A549 (cell line): Measurements from ENCODE around the gene DCP1A. TPM values are rescaled to one million over a fixed set of nuclear protein-coding genes. Genes with fewer than 3 reads are reported as not detected.

Experiments
- ATAC-seq, 2 experiments: fragments of 200-7000 bp in 1 of 2; fragments of >200 bp in 1 of 2; cut with Nextera tagmentation in 1 of 2; cut with Tn5 transposase in 1 of 2; 3 replicates each; pipeline versions ENCODE4 v1.8.0 to v1.9.1; 2018 to 2020; ENCODE audit warnings: mild to moderate bottlenecking in 1 of 2, moderate library complexity in 1 of 2
- CTCF ChIA-PET: fragments of 300-600 bp; sonication (Branson Sonifier 250); formaldehyde crosslinking; extraction: SDS; loops from one replicate; lab custom pipeline; 2021; ENCODE audit warnings: antibody characterized with exemption, inconsistent platforms; lab: Yijun Ruan, JAX
- POLR2A ChIA-PET: fragments of 350-600 bp; formaldehyde crosslinking; extraction: SDS; loops from one replicate; lab custom pipeline; 2021; ENCODE audit warnings: antibody characterized with exemption, inconsistent platforms; lab: Yijun Ruan, JAX
- DNase-seq, 2 experiments: peaks; one replicate each; pipeline versions ENCODE4 v3.0.0 to v3.0.0-alpha.2; 2011 to 2016; ENCODE audit warnings: low read depth in 1 of 2, low spot score in 1 of 2
- FAIRE-seq: peaks from 2 replicates; lab custom pipeline; 2011; peaks lifted over from hg19 to GRCh38; lab: Jason Lieb, UNC
- H3K27ac ChIP-seq, 2 experiments: fragments of >200 bp; sonication (Bioruptor Twin); formaldehyde crosslinking; 3 replicates each; pipeline ENCODE4 v1.5.1; 2016 to 2017
- H3K4me1 ChIP-seq: fragments of >200 bp; sonication (Bioruptor Twin); formaldehyde crosslinking; 3 replicates; pipeline ENCODE4 v1.6.1; 2016
- H3K4me2 ChIP-seq: fragments of >200 bp; sonication (Bioruptor Twin); formaldehyde crosslinking; 3 replicates; pipeline ENCODE4 v1.6.1; 2016
- H3K4me3 ChIP-seq: fragments of >200 bp; sonication (Bioruptor Twin); formaldehyde crosslinking; 3 replicates; pipeline ENCODE4 v1.5.1; 2016
- H3K9me3 ChIP-seq: fragments of >200 bp; sonication (Bioruptor Twin); formaldehyde crosslinking; 3 replicates; pipeline ENCODE4 v1.6.1; 2016
- BHLHE40 ChIP-seq: IDR thresholded peaks from 2 replicates; pipeline ENCODE4 v1.6.1; 2012; ENCODE audit warnings: low read depth, low read length, inconsistent platforms
- CBX2 ChIP-seq: fragments of 200-600 bp; sonication (generic); IDR thresholded peaks from 2 replicates; pipeline ENCODE4 v1.6.1; 2016; ENCODE audit warnings: low read depth, mild to moderate bottlenecking, borderline replicate concordance
- CEBPB ChIP-seq, 2 experiments: fragments of >200 bp in 1 of 2; sonication (Bioruptor Twin) in 1 of 2; formaldehyde crosslinking in 1 of 2; IDR thresholded peaks; 2 replicates each; pipeline ENCODE4 v1.6.1; 2012 to 2016
- CHD4 ChIP-seq: fragments of 200-600 bp; sonication (generic); IDR thresholded peaks from 2 replicates; pipeline ENCODE4 v1.6.1; 2016; ENCODE audit warnings: antibody characterized with exemption, mild to moderate bottlenecking, borderline replicate concordance
- EHMT2 ChIP-seq: fragments of 200-600 bp; sonication (generic); IDR thresholded peaks from 2 replicates; pipeline ENCODE4 v1.6.1; 2016; ENCODE audit warnings: antibody characterized with exemption, low read depth, mild to moderate bottlenecking, moderate library complexity
- FOSL2 ChIP-seq, 2 experiments: fragments of 450-650 bp in 1 of 2; fragments of >200 bp in 1 of 2; sonication (Bioruptor Twin) in 1 of 2; formaldehyde crosslinking; IDR thresholded peaks; 2 replicates each; pipeline versions ENCODE4 v1.5.0 to v1.6.1; 2016 to 2020; ENCODE audit warnings: mild to moderate bottlenecking in 1 of 2, moderate library complexity in 1 of 2
- FOXS1 ChIP-seq: fragments of 250-450 bp; sonication (Bioruptor Pico); IDR thresholded peaks from 2 replicates; pipeline ENCODE4 v1.5.0; 2020; ENCODE audit warnings: mild to moderate bottlenecking, moderate library complexity
- HDAC2 ChIP-seq: fragments of 200-600 bp; sonication (generic); IDR thresholded peaks from 2 replicates; pipeline ENCODE4 v1.6.1; 2016
- HOXB13 ChIP-seq: fragments of 250-450 bp; sonication (Bioruptor Pico); IDR thresholded peaks from 2 replicates; pipeline ENCODE4 v1.5.0; 2020; ENCODE audit warnings: low read depth, mild to moderate bottlenecking, moderate library complexity
- HOXB5 ChIP-seq: fragments of 250-450 bp; sonication (Bioruptor Pico); IDR thresholded peaks from 2 replicates; pipeline ENCODE4 v1.5.0; 2020; ENCODE audit warnings: mild to moderate bottlenecking, moderate library complexity
- MAZ ChIP-seq: fragments of 150-350 bp; IDR thresholded peaks from 2 replicates; pipeline ENCODE4 v1.6.1; 2014; ENCODE audit warnings: antibody characterized with exemption, low read depth, low read length, borderline replicate concordance
- MYC ChIP-seq: IDR thresholded peaks from 2 replicates; pipeline ENCODE4 v1.6.1; 2012; ENCODE audit warnings: mild to moderate bottlenecking, inconsistent platforms, low read length, improper control_type of control experiment, borderline replicate concordance
- NR3C1 ChIP-seq: fragments of >200 bp; sonication (Bioruptor Twin); formaldehyde crosslinking; IDR thresholded peaks from 3 replicates; pipeline ENCODE4 v1.6.1; 2017
- PHF8 ChIP-seq: fragments of 200-600 bp; sonication (generic); IDR thresholded peaks from 2 replicates; pipeline ENCODE4 v1.6.1; 2016; ENCODE audit warnings: low read depth, mild to moderate bottlenecking, antibody characterized with exemption, moderate library complexity, borderline replicate concordance
- RFX5 ChIP-seq: fragments of 450-650 bp; IDR thresholded peaks from 2 replicates; pipeline ENCODE4 v1.7.1; 2014; ENCODE audit warnings: antibody characterized with exemption, mild to moderate bottlenecking, moderate library complexity
- WGBS: methylation state at CpG from one replicate; pipeline ENCODE4 v1.1.6; 2017; ENCODE audit errors: missing lambda C conversion rate; 5-methylcytosine and 5-hydroxymethylcytosine counted together
- polyA plus RNA-seq, 4 experiments: library from polyadenylated mRNA; depleted of rRNA in 3 of 4; stranded (reverse); fragments of >200 nt; fragmentation: RNase III in 1 of 4; extraction: RNeasy Plus Mini Kit Qiagen cat#74134 plus additional on column Dnase treatment in 1 of 4; gene quantifications; 2 replicates in 3 of 4; 3 replicates in 1 of 4; pipeline ENCODE4 v1.2.3, GENCODE V29; 2011 to 2017
- TF ChIP-seq, protein P1 (sequence below): IDR thresholded peaks from 2 replicates; pipeline ENCODE4 v1.6.1; 2012; ENCODE audit warnings: low read depth, borderline replicate concordance
- TF ChIP-seq, protein P2 (sequence below): IDR thresholded peaks from 2 replicates; pipeline ENCODE4 v1.6.1; 2012
- TF ChIP-seq, protein P3 (sequence below): fragments of >200 bp; sonication (Bioruptor Twin); formaldehyde crosslinking; IDR thresholded peaks from 3 replicates; pipeline ENCODE4 v1.6.1; 2016

The DCP1A gene
- polyA plus RNA-seq, 2 of the 4 experiments (the other 2 are of a cell fraction): 7.3 to 27.4 TPM

DNA sequence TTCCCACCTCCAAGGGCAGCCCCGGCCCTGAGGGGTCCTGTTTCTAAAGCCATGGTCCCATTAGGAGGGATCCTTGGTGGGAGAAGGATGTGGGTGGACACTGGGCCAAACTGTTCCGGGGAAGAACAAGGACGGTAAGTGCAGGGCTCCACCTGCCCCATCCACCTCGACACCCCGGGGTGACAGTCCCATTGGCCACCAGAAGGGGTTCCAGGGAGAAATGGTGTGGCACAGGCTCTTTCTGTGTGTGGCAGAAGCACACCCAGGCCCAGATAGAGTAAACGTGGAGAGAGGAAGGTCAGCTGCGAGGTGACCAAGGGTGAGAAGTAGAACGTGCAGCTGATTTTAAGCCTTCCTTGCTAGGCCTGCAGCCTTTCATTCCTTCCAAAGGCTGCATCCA, 103.6 kb downstream of the DCP1A start (continued):
- no peak for TF ChIP-seq FOXS1

DNA sequence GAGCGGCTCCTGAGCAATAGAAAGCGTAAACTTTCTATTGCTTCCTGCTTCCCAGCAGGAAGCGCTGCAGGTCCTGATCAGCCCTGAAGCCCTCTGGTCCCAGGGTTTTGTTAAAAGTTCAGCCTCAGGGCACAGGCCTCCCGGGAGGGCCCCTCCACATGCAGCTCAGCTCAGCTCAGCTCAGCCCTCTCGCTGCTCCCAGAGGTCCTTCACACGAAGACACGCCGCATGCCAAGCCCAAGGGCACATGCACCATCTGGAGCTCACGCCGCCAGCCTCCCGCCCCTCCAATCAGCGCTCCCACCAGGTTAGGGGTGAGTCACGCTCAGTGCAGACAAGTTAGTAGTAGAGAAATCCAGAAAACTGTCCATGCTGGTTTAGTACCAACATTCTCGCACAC, 104.2 kb downstream of the DCP1A start:
- Histone ChIP-seq H3K4me1 (peaks cover 99% of the 10 kb centered on the region), H3K4me2 (peak overlapping the region; percentile 74), H3K9me3 (no peaks in the 10 kb centered on the region), H3K4me3 (peak overlapping the region; percentile 100; the same call in 2 of the 3 replicates), H3K27ac (peak overlapping the region; percentile 100)
- POLR2A ChIA-PET: interaction anchor here (1.8 kb wide), 1 partner anchor 104 kb away, joined by 4 read pairs; the partner anchor contains the start of gene DCP1A
- TF ChIP-seq MAZ (no peak), FOSL2 (IDR thresholded peaks at IDR 0.05) (no peak), FOSL2 (CRISPR knock-in tag; IDR thresholded peaks at IDR 0.05) (peak; percentile 56)
- TF ChIP-seq, protein P1, sequence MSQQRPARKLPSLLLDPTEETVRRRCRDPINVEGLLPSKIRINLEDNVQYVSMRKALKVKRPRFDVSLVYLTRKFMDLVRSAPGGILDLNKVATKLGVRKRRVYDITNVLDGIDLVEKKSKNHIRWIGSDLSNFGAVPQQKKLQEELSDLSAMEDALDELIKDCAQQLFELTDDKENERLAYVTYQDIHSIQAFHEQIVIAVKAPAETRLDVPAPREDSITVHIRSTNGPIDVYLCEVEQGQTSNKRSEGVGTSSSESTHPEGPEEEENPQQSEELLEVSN: peak; percentile 92
- TF ChIP-seq, protein P2, sequence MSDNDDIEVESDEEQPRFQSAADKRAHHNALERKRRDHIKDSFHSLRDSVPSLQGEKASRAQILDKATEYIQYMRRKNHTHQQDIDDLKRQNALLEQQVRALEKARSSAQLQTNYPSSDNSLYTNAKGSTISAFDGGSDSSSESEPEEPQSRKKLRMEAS: peak; percentile 95
- WGBS: 20% methylated on average over 10 of the region's 14 CpGs
- CTCF ChIA-PET: interaction anchor here (1.7 to 4.5 kb wide), 2 partner anchors 8 to 23 kb away, joined by 4 to 12 read pairs; no protein-coding TSS in a partner anchor
- no peak for FAIRE-seq
- DNase-seq: peak in 1 of 2 experiments; percentile 60
- ATAC-seq: peak in 1 of 2 experiments; percentile 2; a peak in 4 of 6 replicates

DNA sequence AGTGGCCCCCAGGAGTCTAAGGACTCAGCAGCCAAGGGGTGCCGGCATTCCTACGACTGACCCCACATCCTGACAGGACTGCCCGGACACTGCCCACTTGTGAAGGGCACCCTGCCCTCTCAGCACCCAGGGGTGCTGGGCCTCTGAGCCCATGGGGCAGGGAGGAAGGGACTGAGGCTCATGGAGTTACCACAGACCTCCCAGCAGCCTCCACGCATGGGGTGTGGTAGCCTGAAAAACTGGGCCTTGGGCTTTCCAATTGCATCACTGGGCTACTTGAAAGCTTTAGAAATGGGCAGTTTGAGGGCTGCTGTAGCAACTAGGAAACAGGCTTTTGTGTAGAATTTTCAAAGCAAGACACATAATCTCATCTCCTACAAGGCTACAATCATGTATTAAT, 104.7 kb downstream of the DCP1A start:
- 10% methylated on average over 2 of the region's 4 CpGs for WGBS
- H3K4me2 ChIP-seq: peak overlapping the region; percentile 74
- no peak for ATAC-seq
- FAIRE-seq: no peak
- TF ChIP-seq NR3C1 (no peak), RFX5 (no peak), HDAC2 (no peak), CEBPB (IDR thresholded peaks at IDR 0.05) (no peak), EHMT2 (no peak), BHLHE40 (no peak), HOXB5 (no peak), PHF8 (no peak), MAZ (no peak), HOXB13 (no peak), MYC (no peak), CBX2 (no peak)
- TF ChIP-seq, protein P1: no peak
- TF ChIP-seq, protein P3, sequence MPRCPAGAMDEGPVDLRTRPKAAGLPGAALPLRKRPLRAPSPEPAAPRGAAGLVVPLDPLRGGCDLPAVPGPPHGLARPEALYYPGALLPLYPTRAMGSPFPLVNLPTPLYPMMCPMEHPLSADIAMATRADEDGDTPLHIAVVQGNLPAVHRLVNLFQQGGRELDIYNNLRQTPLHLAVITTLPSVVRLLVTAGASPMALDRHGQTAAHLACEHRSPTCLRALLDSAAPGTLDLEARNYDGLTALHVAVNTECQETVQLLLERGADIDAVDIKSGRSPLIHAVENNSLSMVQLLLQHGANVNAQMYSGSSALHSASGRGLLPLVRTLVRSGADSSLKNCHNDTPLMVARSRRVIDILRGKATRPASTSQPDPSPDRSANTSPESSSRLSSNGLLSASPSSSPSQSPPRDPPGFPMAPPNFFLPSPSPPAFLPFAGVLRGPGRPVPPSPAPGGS: no peak
- TF ChIP-seq, all 56 proteins: peak for 0
- H3K27ac ChIP-seq: peak overlapping the region; percentile 100
- CTCF ChIA-PET: interaction anchor here (1.7 to 4.5 kb wide), 3 partner anchors 8 to 23 kb away, joined by 4 to 12 read pairs (median 4); no protein-coding TSS in a partner anchor
- H3K9me3 ChIP-seq: no peaks in the 10 kb centered on the region
- peak overlapping the region; percentile 100 for H3K4me3 ChIP-seq
- H3K4me1 ChIP-seq: peaks cover 97% of the 10 kb centered on the region
- POLR2A ChIA-PET: interaction anchor here (1.8 kb wide), 1 partner anchor 105 kb away, joined by 4 read pairs; the partner anchor contains the start of gene DCP1A
- DNase-seq: no peak

- ATAC-seq: no peak
- no peak for FAIRE-seq
- Histone ChIP-seq H3K4me1 (peaks cover 97% of the 10 kb centered on the region), H3K9me3 (no peaks in the 10 kb centered on the region), H3K27ac (peak overlapping the region; percentile 100), H3K4me3 (peak overlapping the region; percentile 100; the same call in 2 of the 3 replicates), H3K4me2 (peak overlapping the region; percentile 74)
- DNase-seq: no peak
- TF ChIP-seq, protein P2: 0 out of 2 replicates have a peak, but pooled peaks have one; percentile 23
- TF ChIP-seq CHD4: no peak
- WGBS: 53% methylated on average over 7 of the region's 7 CpGs
- CTCF ChIA-PET: interaction anchor here (1.3 to 4.5 kb wide), 3 partner anchors 8 to 23 kb away, joined by 3 to 12 read pairs (median 4); no protein-coding TSS in a partner anchor
- POLR2A ChIA-PET: interaction anchor here (0.6 to 1.8 kb wide), 3 partner anchors 10 to 105 kb away, joined by 3 to 4 read pairs (median 3); partner anchors contain the start of genes DCP1A and TKT
These were observed 105.2 kb downstream of the DCP1A start for GRCh38 chr3:53242155-53242554.
